Neuronal stem cell (in vitro differentiated cells): ENCODE data around the gene SPTLC1.
"Not testable (repeated sequence)": the region's sequence is repeated elsewhere in the genome, so short reads cannot be mapped to it uniquely, and the experiment has no call there.

Source experiments
- DNase-seq: peaks from one replicate; pipeline ENCODE4 v3.0.0-alpha.2; 2013; ENCODE audit warnings: low spot score
- H2AFZ ChIP-seq: one replicate; pipeline ENCODE4 v1.6.1; 2013; ENCODE audit warnings: mild to moderate bottlenecking, low read length, inconsistent platforms
- H2AK5ac ChIP-seq: 2 replicates; pipeline ENCODE4 v1.6.1; 2013; ENCODE audit warnings: low read depth, mild to moderate bottlenecking, inconsistent platforms, low read length, moderate library complexity, mixed read lengths
- H2BK120ac ChIP-seq: 2 replicates; pipeline ENCODE4 v1.6.1; 2013; ENCODE audit warnings: low read depth, mild to moderate bottlenecking, inconsistent platforms, low read length, moderate library complexity, mixed read lengths
- H2BK12ac ChIP-seq: one replicate; pipeline ENCODE4 v1.6.1; 2013; ENCODE audit warnings: low read length, inconsistent platforms
- H2BK15ac ChIP-seq: 2 replicates; pipeline ENCODE4 v1.6.1; 2013; ENCODE audit warnings: mild to moderate bottlenecking, low read length, inconsistent platforms, mixed read lengths
- H2BK5ac ChIP-seq: one replicate; pipeline ENCODE4 v1.6.1; 2013; ENCODE audit warnings: inconsistent platforms, mild to moderate bottlenecking, low read length, moderate library complexity
- H3K14ac ChIP-seq: one replicate; pipeline ENCODE4 v1.6.1; 2013; ENCODE audit warnings: low read length, inconsistent platforms
- H3K18ac ChIP-seq: 2 replicates; pipeline ENCODE4 v1.6.1; 2013; ENCODE audit warnings: low read length, inconsistent platforms
- H3K23ac ChIP-seq: 2 replicates; pipeline ENCODE4 v1.6.1; 2013; ENCODE audit warnings: low read depth, mild to moderate bottlenecking, mixed read lengths, low read length, inconsistent platforms; ENCODE audit not compliant: poor library complexity
- H3K27ac ChIP-seq: replicated peaks from 3 replicates; pipeline ENCODE4 v1.5.1; 2013; ENCODE audit warnings: low read length, inconsistent platforms
- H3K27me3 ChIP-seq, 3 experiments: 2 replicates each; pipeline ENCODE4 v1.6.1; 2013; ENCODE audit warnings: low read length in 3 of 3, mild to moderate bottlenecking in 2 of 3, inconsistent platforms in 1 of 3, low read depth in 1 of 3, mixed read lengths in 1 of 3, moderate library complexity in 1 of 3; ENCODE audit not compliant: control insufficient read depth in 3 of 3, insufficient read depth in 3 of 3
- H3K36me3 ChIP-seq, 2 donors: replicated peaks in 1 of 2; 2 replicates each; pipeline ENCODE4 v1.6.1; 2013; ENCODE audit warnings: low read length in 2 of 2; ENCODE audit not compliant: control insufficient read depth in 2 of 2, insufficient read depth in 2 of 2
- H3K4ac ChIP-seq: 2 replicates; pipeline ENCODE4 v1.6.1; 2013; ENCODE audit warnings: inconsistent platforms, mild to moderate bottlenecking, low read length, moderate library complexity
- H3K4me1 ChIP-seq, 2 donors: 1 replicate in 1 of 2; 2 replicates in 1 of 2; pipeline ENCODE4 v1.6.1; 2013; ENCODE audit warnings: low read length in 2 of 2, low read depth in 1 of 2; ENCODE audit not compliant: control insufficient read depth in 2 of 2, insufficient read depth in 1 of 2
- H3K4me2 ChIP-seq: one replicate; pipeline ENCODE4 v1.6.1; 2013; ENCODE audit warnings: mild to moderate bottlenecking, low read length, inconsistent platforms; ENCODE audit not compliant: insufficient read depth, poor library complexity, severe bottlenecking
- H3K4me3 ChIP-seq, 2 donors: 2 replicates each; pipeline ENCODE4 v1.5.1; 2013; ENCODE audit warnings: low read length in 2 of 2, mild to moderate bottlenecking in 2 of 2, inconsistent platforms in 1 of 2, moderate library complexity in 1 of 2
- H3K79me1 ChIP-seq: one replicate; pipeline ENCODE4 v1.6.1; 2013; ENCODE audit warnings: low read depth, mild to moderate bottlenecking, inconsistent platforms, low read length, moderate library complexity
- H3K9ac ChIP-seq: one replicate; pipeline ENCODE4 v1.6.1; 2013; ENCODE audit warnings: mild to moderate bottlenecking, low read depth, low read length, inconsistent platforms; ENCODE audit not compliant: poor library complexity
- H3K9me3 ChIP-seq, 2 donors: replicated peaks in 1 of 2; 2 replicates each; pipeline versions ENCODE3 to v1.6.1; 2013; ENCODE audit warnings: low read length in 2 of 2, mild to moderate bottlenecking in 2 of 2, inconsistent platforms in 1 of 2, low read depth in 1 of 2, mixed read lengths in 1 of 2, moderate library complexity in 1 of 2; ENCODE audit not compliant: control insufficient read depth in 2 of 2, insufficient read depth in 1 of 2
- H4K8ac ChIP-seq: one replicate; pipeline ENCODE4 v1.6.1; 2013; ENCODE audit warnings: low read depth, mild to moderate bottlenecking, inconsistent platforms, low read length, moderate library complexity
- H4K91ac ChIP-seq: one replicate; pipeline ENCODE4 v1.6.1; 2013; ENCODE audit warnings: low read length, low read depth, mild to moderate bottlenecking, inconsistent platforms; ENCODE audit not compliant: poor library complexity
- WGBS, 2 donors: extraction: QIAGEN DNeasy Blood & Tissue Kit; methylation state at CpG; one replicate each; pipeline ENCODE4 v1.1.7; 2013; ENCODE audit warnings: missing lambda C conversion rate in 2 of 2, mixed read lengths in 1 of 2; ENCODE audit not compliant: insufficient read length in 2 of 2, insufficient replicate concordance in 1 of 2; ENCODE audit errors: extremely low coverage in 2 of 2; 5-methylcytosine and 5-hydroxymethylcytosine counted together

The SPTLC1 gene

GRCh38 chr9:92021785-92022541 lies 93.2 kb downstream of the SPTLC1 start:
- H4K91ac ChIP-seq, H3K27me3 ChIP-seq, H2BK12ac ChIP-seq, H2BK120ac ChIP-seq, H3K27ac ChIP-seq, H2AK5ac ChIP-seq, H3K36me3 ChIP-seq, H4K8ac ChIP-seq, H3K14ac ChIP-seq, H3K18ac ChIP-seq, H3K4me3 ChIP-seq, H2BK15ac ChIP-seq, H3K23ac ChIP-seq, H2AFZ ChIP-seq, DNase-seq, H3K4ac ChIP-seq, H3K9ac ChIP-seq, H2BK5ac ChIP-seq, H3K79me1 ChIP-seq, H3K9me3 ChIP-seq, H3K4me1 ChIP-seq, H3K4me2 ChIP-seq: not testable (repeated sequence)
- WGBS, 2 donors = no CpG with 5 or more reads among the region's 7 CpGs

GRCh38 chr9:92019658-92020057 lies 95.6 kb downstream of the SPTLC1 start:
- no peak overlapping the region for H3K4me3 ChIP-seq
- no peak overlapping the region for H3K14ac ChIP-seq
- no peak overlapping the region for H4K8ac ChIP-seq
- no peaks in the 10 kb centered on the region for H3K27me3 ChIP-seq
- no peak overlapping the region for H4K91ac ChIP-seq
- no peak overlapping the region for H3K4me2 ChIP-seq
- no peak overlapping the region for H2BK120ac ChIP-seq
- H3K9ac ChIP-seq = no peak overlapping the region
- H3K27ac ChIP-seq = no peak overlapping the region
- no peak overlapping the region for H2BK15ac ChIP-seq
- peaks cover 0 to 4% of the 10 kb centered on the region in 2 donors for H3K4me1 ChIP-seq
- H2BK12ac ChIP-seq = no peak overlapping the region
- DNase-seq = no peak
- H3K18ac ChIP-seq = no peak overlapping the region
- no peak overlapping the region for H2AK5ac ChIP-seq
- H3K79me1 ChIP-seq = no peaks in the 10 kb centered on the region
- no peak overlapping the region for H2BK5ac ChIP-seq
- no peaks in the 10 kb centered on the region for H3K9me3 ChIP-seq
- H3K36me3 ChIP-seq = no peaks in the 10 kb centered on the region
- no CpG with 5 or more reads among the region's 5 CpGs for WGBS, 2 donors
- H2AFZ ChIP-seq = peak overlapping the region; percentile 25
- no peak overlapping the region for H3K4ac ChIP-seq
- H3K23ac ChIP-seq = no peak overlapping the region

- H3K23ac ChIP-seq = no peak overlapping the region
- H3K27me3 ChIP-seq = no peaks in the 10 kb centered on the region
- peaks cover 0 to 7% of the 10 kb centered on the region in 2 donors for H3K4me1 ChIP-seq
- no peak overlapping the region for H4K8ac ChIP-seq
- no peak overlapping the region for H3K4me2 ChIP-seq
- H3K9ac ChIP-seq = no peak overlapping the region
- WGBS, 2 donors = no CpG with 5 or more reads among the region's 2 CpGs
- peak overlapping the region; percentile 25 for H3K27ac ChIP-seq
- no peak overlapping the region for H3K4me3 ChIP-seq
- no peak for DNase-seq
- peak overlapping the region; percentile 7 for H3K18ac ChIP-seq
- H2BK15ac ChIP-seq = no peak overlapping the region
- H2AFZ ChIP-seq = peak overlapping the region; percentile 48
- no peak overlapping the region for H2BK12ac ChIP-seq
- no peak overlapping the region for H4K91ac ChIP-seq
- H3K36me3 ChIP-seq = no peaks in the 10 kb centered on the region
- H3K14ac ChIP-seq = no peak overlapping the region
- H2AK5ac ChIP-seq = no peak overlapping the region
- H3K79me1 ChIP-seq = no peaks in the 10 kb centered on the region
- no peaks in the 10 kb centered on the region for H3K9me3 ChIP-seq
- no peak overlapping the region for H2BK5ac ChIP-seq
- no peak overlapping the region for H2BK120ac ChIP-seq
- no peak overlapping the region for H3K4ac ChIP-seq
These were observed 104.3 kb downstream of the SPTLC1 start for GRCh38 chr9:92010705-92011536.

GRCh38 chr9:92010253-92010652 lies 105.0 kb downstream of the SPTLC1 start:
- not testable (repeated sequence) for H3K36me3 ChIP-seq, DNase-seq, H3K79me1 ChIP-seq, H3K4ac ChIP-seq, H3K4me2 ChIP-seq, H3K9me3 ChIP-seq, H3K18ac ChIP-seq, H2AFZ ChIP-seq, H3K27me3 ChIP-seq, H4K91ac ChIP-seq, H3K27ac ChIP-seq, H2BK5ac ChIP-seq, H4K8ac ChIP-seq, H3K4me3 ChIP-seq, H2BK12ac ChIP-seq, H2BK15ac ChIP-seq, H3K23ac ChIP-seq, H3K4me1 ChIP-seq, H3K14ac ChIP-seq, H2AK5ac ChIP-seq, H3K9ac ChIP-seq, H2BK120ac ChIP-seq
- WGBS, 2 donors = no CpG with 5 or more reads among the region's 8 CpGs
